Endometrium (tissue), 2 donors: Measurements from ENCODE around the gene SOX9.

ENCODE experiments used
- FAIRE-seq: peaks from 2 replicates; lab custom pipeline; 2012; peaks lifted over from hg19 to GRCh38; lab: Jason Lieb, UNC
- donor health status: control.
- donor health status: control.

The SOX9 gene

DNA sequence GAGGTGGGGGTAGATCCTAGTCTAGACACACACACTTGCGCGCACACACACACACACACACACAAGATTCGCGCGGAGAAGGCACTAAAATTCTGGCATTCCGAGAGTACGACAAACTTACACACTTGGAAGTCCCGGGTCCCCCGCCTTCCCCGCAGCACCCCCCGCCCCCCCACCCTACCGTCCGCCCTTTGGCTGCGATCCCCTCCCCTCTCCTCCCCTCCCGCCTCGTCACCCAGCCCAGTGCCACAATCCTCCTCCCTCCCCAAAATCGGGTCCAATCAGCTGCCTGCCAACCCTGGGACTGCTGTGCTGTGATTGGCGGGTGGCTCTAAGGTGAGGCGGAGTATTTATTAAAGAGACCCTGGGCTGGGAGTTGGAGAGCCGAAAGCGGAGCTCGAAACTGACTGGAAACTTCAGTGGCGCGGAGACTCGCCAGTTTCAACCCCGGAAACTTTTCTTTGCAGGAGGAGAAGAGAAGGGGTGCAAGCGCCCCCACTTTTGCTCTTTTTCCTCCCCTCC is at the start of gene SOX9:
Gene SOX9, plus strand, starts transcription at position 379 of the 522 bp plus-strand sequence. CDS start 372 bp downstream, outside the sequence.
- no peak for FAIRE-seq

GRCh38 chr17:72071330-72071729 is 49.5 kb upstream of the SOX9 start:
- FAIRE-seq = no peak

DNA sequence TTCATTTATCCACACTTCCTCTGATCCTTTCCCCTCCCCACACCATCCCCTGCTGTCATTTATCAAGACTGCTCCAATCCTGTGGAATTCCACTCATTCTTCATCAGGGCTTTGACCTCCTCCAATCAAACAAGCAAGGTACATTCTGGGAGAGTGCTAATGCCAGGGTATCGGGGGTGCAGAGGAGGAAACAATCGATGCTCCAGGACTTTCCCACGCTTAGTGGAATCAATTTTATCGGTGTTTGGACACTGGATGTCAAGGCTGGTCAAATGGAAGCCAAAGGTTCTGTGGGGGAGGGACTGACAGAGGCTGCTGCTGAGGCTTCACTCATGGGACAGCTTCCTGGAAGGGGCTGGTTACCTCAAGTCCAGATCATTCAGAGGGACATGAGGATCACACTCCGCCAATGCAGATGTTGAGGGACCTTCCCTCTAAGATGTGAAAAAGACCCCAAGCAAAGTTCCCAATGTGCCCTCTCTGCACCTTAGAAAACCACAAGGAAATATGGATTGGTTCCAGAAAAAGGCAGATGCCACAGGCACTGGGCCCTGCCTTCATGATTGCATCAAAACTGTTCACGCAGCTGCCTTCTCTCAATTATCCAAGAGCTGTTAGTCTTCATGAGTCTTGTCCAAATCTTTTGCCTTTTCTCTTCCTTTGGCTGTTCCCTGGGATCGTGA is 44.7 kb upstream of the SOX9 start:
- FAIRE-seq = no peak

DNA sequence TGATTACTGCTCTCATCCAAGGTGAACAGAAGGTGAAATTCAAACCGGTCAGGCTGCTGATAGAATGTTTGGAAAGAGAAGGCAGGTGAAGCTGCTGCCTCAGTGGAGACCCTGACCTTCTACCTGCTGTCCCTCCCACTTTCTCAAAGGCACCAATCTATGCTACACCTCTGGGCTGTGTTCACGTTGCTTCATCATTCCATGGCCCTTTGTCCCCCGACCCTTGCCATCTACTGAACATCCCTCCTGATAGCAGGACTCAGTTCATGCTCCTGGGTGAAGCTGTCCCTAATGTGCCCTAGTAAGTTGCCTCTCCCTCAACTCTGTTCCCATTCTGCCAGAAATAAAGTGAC is 44.2 kb upstream of the SOX9 start:
- no peak for FAIRE-seq

DNA sequence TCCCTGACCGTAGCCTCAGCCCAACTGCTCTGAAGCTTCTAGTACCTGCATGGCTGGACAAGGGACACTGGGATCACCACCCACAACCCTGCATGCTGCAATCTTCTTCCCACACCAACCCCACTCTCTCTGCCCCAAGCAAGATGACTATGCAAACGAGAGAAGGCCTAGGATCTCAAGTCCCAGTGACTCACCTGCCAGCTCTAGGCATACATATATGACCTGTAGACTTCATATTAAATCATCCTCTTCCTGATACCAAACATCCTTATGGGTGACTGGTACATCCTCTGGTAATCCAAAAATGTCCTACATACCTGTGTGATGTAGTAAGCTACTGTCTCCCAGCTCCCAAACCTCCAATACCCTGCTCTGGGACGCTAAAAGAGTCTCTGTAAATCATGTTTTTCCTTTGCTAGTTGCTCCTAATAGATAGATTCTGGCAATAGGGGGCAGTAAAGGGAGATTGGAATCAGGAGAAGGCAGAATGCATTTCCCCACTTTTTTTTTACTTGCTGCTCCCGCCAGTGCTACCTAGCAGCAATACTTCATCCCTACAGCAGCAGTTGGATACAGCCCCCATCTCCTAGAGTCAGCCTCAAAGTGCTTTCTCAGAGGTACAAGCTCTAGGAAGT is 43.4 kb upstream of the SOX9 start:
- no peak for FAIRE-seq

DNA sequence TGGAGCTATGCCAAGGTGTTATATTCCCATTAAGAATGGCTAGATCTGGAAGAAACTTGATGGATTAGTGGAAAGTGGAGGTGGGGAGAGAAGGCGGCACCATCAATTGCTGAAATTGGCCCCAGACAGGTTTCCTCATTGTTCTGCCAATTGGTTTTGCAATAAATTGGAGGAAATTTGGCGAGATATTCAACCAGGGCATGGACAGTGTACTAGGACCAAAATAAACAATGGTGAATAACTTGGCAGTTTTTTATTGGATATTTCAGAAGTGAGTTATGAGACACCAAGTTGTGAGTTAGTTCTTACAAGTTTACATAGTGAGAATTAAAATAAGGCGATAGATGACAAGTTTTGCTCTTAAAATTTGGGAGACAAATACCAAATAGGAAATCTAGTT is 41.1 kb upstream of the SOX9 start:
- FAIRE-seq = no peak

DNA sequence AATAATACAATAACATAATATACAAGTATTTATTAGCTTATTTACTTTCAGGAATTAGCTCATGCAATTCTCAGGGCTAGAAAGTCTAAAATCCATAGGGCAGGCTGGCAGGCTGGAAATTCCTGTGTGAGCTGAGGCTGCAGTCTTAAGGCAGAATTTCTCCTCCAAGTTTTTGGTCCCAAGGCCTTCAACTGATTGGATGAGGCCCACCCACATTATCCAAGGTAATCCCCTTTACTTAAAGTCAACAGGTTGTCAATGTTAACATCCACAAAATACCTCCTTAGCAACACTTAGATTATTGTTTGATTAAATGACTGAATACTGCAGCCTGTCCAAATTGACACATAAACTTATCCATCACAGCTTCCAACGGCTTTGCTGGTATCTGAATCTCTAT is 32.9 kb upstream of the SOX9 start:
- no peak for FAIRE-seq

DNA sequence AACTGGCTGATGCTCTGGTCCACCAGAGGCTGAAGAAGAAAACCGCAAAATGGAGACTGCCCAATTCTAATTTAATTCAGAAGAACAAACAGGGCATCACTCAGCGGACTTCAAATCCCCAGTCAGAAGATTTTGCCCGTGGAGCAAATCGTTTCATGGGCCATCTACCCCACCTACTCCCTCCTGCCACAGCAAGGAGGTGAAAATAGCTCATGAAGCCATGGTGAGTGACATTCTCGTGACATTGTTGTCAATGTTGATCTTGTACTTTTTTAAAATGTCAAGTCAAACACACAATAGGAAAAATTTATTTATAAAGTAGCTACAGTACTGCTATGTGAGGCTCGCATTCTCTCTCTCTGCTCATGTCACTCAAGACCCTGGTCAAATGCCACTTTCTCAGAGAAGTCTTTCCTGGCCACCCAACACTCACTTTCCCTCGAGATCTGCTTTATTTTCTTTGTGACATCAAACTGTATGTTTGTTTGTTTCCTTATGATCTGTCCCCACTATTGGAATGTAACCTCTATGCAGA is 31.3 kb upstream of the SOX9 start:
- no peak for FAIRE-seq

DNA sequence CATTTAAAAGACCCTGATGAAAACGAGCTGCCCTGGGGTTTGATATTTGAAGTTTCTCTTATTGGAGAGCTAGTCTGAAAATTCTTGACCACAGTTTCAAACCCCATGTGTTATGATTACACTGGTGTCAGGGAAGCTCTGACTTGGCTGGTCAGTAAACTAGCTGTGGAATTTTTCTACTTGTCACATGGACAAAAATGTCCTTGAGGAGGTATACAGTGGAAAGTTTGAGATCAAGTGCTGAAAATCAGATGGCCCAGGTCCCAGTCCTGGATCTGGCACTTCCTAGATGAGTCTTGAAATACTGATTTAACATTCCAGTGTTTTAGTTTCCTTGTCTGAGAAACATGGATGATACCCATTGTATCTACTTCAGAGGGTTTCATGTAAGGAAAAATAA is 30.7 kb upstream of the SOX9 start:
- no peak for FAIRE-seq

- no peak for FAIRE-seq
Measured at GRCh38 chr17:72092710-72093322, 28.0 kb upstream of the SOX9 start.

- FAIRE-seq = no peak
Measured at GRCh38 chr17:72093707-72094106, 27.1 kb upstream of the SOX9 start.

- FAIRE-seq = no peak
Measured at GRCh38 chr17:72095316-72095715, 25.5 kb upstream of the SOX9 start.

DNA sequence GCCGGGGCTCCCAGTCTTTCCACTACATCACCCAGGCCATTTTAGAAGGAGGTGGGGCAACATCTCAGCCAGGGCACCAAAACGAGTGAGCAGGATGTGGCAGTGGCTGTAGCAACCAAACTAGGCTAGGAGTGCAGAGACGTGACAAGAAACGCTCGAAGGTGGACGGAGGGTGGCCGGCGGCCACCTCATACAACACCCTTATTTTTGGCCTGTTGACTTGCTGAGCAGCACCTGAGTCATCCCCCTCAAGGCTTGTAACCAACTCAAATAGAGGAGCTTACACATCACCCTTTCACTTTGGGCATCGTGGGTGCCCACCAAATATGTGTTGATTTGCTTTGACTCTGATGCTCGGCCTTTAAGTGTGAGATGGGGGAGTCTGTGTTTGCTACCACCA is 23.7 kb upstream of the SOX9 start:
- no peak for FAIRE-seq

DNA sequence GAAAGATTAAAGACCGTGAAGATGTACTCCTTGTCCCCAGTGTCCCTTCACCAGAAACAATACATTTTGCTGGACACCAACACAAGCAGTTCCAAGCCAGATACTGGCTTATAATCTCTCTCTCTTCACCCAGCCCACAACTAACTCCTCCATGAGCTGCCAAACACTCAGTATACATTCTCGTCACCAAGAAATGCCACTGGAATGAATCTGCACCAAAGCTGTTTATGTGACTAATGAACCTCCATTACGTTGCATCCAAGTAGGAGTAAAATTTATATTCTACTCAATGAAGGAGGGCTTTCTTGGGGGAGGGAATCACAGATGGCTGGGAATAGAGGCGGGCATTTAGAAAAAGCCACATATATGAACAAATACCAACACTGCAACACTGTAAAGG is 20.9 kb upstream of the SOX9 start:
- FAIRE-seq = no peak

- no peak for FAIRE-seq
Measured at GRCh38 chr17:72100470-72100869, 20.4 kb upstream of the SOX9 start.

GRCh38 chr17:72101526-72101925 is 19.3 kb upstream of the SOX9 start:
- FAIRE-seq = no peak

- FAIRE-seq = no peak
Measured at GRCh38 chr17:72102366-72102765, 18.5 kb upstream of the SOX9 start.

- FAIRE-seq = no peak
Measured at GRCh38 chr17:72104164-72104862, 16.5 kb upstream of the SOX9 start.

GRCh38 chr17:72104863-72105234 is 16.0 kb upstream of the SOX9 start:
- no peak for FAIRE-seq

GRCh38 chr17:72107100-72107499 is 13.7 kb upstream of the SOX9 start:
- FAIRE-seq = no peak

DNA sequence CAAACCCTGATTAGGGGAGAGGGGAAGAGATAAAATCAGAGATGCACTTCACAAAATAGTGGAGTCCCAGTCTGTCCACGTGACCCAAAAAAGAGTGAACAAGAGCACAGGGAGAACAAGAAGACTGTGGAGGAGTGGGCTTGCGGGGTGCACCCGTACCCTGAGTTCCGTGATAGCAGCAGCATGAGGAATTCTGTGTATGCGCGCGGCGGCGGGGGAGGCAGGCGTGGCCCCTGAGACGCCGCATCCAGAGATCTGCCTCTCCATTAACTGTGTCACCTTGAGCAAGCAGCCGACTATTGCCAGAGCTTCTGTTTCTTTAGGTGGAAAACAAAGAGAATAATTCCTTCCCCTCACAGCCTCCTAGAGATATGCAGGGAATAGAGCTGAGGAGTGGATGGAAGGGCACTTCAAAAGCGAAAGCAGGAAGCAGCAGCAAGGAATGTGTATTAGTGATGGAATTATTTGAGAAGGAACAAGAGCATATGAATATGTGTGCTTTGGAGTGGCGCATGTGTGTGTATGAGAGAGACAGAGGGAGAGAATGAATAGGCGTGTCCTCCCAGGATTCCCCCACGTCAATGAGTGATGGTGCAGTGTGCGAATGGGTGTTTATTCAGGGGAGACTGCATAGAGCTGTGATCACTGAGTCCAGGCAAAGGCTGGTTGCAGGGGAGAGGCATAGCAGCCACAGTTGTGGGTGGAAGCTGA is 10.4 kb upstream of the SOX9 start:
- FAIRE-seq = no peak

DNA sequence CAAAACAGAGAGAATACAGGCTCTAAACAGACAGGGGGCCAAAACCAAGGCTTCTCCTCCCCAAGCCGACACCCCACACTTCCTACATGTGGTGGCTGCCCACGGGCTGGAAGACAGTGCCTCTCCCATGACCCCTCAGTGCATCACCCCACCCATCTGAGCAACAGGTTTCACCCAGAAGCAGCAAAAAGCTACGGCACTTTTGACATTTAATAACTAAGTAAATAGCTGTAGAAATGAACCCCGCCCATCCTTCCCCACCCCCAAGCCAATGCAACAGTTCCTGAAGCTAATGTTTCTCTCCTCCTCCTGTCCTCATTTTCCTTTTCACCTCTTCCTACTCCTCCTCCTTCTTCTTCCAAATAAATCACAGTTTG is 9.9 kb upstream of the SOX9 start:
- no peak for FAIRE-seq
